Type B pancreatic cell (in vitro differentiated cells): ENCODE data around the gene ARHGEF17. TPM values are rescaled to one million over a fixed set of nuclear protein-coding genes. Genes with fewer than 3 reads are reported as not detected.

ENCODE experiments used
- DNase-seq: peaks from one replicate; pipeline ENCODE4 v3.0.0; 2021; ENCODE audit warnings: mixed read lengths; ENCODE audit not compliant: unreplicated experiment; ENCODE audit errors: extremely low spot score
- H3K27ac Mint-ChIP-seq: 2 replicates; pipeline ENCODE4 v1.8.0; 2021; ENCODE audit warnings: mild to moderate bottlenecking, mixed read lengths
- H3K27me3 Mint-ChIP-seq: 2 replicates; pipeline ENCODE4 v1.8.0; 2021; ENCODE audit warnings: mixed read lengths
- H3K36me3 Mint-ChIP-seq: 2 replicates; pipeline ENCODE4 v1.8.0; 2021; ENCODE audit warnings: mixed read lengths
- H3K4me1 Mint-ChIP-seq: one replicate; pipeline ENCODE4 v1.8.0; 2021; ENCODE audit warnings: mixed read lengths; ENCODE audit not compliant: unreplicated experiment
- H3K4me3 Mint-ChIP-seq: 2 replicates; pipeline ENCODE4 v1.8.0; 2021; ENCODE audit warnings: mild to moderate bottlenecking, mixed read lengths
- H3K9me3 Mint-ChIP-seq: 2 replicates; pipeline ENCODE4 v1.8.0; 2021; ENCODE audit warnings: mixed read lengths
- total RNA-seq: library from RNA; stranded (reverse); gene quantifications from 2 replicates; pipeline ENCODE4 v1.2.1, GENCODE V29; 2021; ENCODE audit warnings: low replicate concordance
- TF ChIP-seq, protein P1 (sequence below): fragments of 200-600 bp; sonication (generic); conservative IDR thresholded peaks from 2 replicates; pipeline ENCODE4 v1.5.0; 2021; ENCODE audit warnings: antibody characterized with exemption, mild to moderate bottlenecking

Gene ARHGEF17
- total RNA-seq, 1 donor from 2014 or later: 69.7 TPM

DNA sequence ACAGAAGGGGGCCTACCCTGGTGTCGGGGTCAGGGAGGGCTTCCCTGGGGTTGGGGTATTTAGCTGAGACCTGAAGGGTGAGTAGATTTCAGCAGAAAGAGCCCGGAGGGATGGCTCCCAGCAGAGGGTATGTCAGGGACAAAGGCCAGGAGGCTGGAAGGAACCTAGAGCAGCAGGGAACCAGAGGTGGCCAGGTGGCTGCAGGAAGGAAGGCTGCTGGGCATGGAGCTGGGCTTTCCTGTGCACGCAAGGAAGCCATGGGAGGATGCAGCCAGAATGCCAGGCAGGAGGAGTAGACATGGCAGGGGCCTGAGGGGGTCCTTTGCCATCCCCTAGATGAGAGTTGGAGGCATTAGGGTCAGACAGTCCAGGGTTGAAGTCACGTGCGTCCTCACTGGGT, 40.8 kb downstream of the ARHGEF17 start:
- Mint-ChIP-seq H3K36me3 (no peaks in the 10 kb centered on the region), H3K4me3 (no peak overlapping the region), H3K4me1 (peaks cover 27% of the 10 kb centered on the region), H3K27me3 (no peaks in the 10 kb centered on the region), H3K9me3 (no peaks in the 10 kb centered on the region), H3K27ac (no peak overlapping the region)
- no peak for DNase-seq
- TF ChIP-seq, protein P1, sequence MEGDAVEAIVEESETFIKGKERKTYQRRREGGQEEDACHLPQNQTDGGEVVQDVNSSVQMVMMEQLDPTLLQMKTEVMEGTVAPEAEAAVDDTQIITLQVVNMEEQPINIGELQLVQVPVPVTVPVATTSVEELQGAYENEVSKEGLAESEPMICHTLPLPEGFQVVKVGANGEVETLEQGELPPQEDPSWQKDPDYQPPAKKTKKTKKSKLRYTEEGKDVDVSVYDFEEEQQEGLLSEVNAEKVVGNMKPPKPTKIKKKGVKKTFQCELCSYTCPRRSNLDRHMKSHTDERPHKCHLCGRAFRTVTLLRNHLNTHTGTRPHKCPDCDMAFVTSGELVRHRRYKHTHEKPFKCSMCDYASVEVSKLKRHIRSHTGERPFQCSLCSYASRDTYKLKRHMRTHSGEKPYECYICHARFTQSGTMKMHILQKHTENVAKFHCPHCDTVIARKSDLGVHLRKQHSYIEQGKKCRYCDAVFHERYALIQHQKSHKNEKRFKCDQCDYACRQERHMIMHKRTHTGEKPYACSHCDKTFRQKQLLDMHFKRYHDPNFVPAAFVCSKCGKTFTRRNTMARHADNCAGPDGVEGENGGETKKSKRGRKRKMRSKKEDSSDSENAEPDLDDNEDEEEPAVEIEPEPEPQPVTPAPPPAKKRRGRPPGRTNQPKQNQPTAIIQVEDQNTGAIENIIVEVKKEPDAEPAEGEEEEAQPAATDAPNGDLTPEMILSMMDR: no peak

DNA sequence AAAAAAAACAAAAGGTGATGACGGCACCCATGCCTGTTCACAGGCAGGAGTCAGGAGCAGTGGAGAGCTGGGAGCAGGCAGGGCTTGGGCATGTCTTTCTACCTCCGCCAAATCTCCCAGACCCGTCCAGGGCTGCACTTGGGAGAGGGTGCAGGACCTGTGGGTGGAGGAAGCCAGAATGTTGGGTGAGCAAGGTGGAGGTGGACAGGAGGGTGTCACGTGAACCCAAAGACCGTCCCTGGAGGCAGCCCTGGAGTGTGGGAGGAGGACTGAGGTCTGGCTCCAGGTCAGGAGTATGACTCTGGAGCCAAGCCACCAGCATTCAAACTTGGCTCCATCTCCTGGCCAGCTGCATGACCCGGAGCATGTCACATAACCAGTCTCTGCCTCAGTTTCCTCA, 41.6 kb downstream of the ARHGEF17 start:
- DNase-seq: no peak
- no peaks in the 10 kb centered on the region for H3K27me3 Mint-ChIP-seq
- H3K36me3 Mint-ChIP-seq: no peaks in the 10 kb centered on the region
- H3K4me1 Mint-ChIP-seq: peaks cover 27% of the 10 kb centered on the region
- TF ChIP-seq, protein P1: no peak
- H3K4me3 Mint-ChIP-seq: no peak overlapping the region
- H3K9me3 Mint-ChIP-seq: no peaks in the 10 kb centered on the region
- H3K27ac Mint-ChIP-seq: no peak overlapping the region

- peak overlapping the region; percentile 38 for H3K27ac Mint-ChIP-seq
- peaks cover 27% of the 10 kb centered on the region for H3K4me1 Mint-ChIP-seq
- H3K36me3 Mint-ChIP-seq: peaks cover 5% of the 10 kb centered on the region
- no peaks in the 10 kb centered on the region for H3K27me3 Mint-ChIP-seq
- no peak overlapping the region for H3K4me3 Mint-ChIP-seq
- no peaks in the 10 kb centered on the region for H3K9me3 Mint-ChIP-seq
- no peak for DNase-seq
- TF ChIP-seq, protein P1: peak; percentile 99
Observed at GRCh38 chr11:73350908-73351636, 43.0 kb downstream of the ARHGEF17 start.

DNA sequence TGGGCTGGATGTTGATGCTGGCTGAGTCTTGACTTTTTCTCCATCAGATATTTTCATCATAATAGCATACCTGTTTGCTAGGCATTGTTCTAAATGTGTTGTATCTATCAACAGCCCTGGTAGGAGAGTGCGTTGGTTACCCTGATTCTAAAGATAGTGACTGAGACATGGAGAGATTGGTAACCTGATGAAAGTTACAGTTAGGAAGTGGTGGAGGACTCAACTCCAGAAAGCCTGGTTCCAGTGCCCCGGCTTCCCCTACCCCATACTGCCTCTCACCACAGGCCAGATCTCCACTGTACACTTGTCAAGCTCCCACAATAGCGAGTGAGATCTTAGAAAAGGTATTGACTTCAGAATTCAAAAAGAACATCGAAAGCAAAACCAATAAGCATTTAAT, 45.3 kb downstream of the ARHGEF17 start:
- Mint-ChIP-seq H3K4me1 (peaks cover 10% of the 10 kb centered on the region), H3K36me3 (peaks cover 5% of the 10 kb centered on the region), H3K4me3 (no peak overlapping the region), H3K27me3 (no peaks in the 10 kb centered on the region), H3K9me3 (no peaks in the 10 kb centered on the region), H3K27ac (no peak overlapping the region)
- DNase-seq: no peak
- TF ChIP-seq, protein P1: no peak

DNA sequence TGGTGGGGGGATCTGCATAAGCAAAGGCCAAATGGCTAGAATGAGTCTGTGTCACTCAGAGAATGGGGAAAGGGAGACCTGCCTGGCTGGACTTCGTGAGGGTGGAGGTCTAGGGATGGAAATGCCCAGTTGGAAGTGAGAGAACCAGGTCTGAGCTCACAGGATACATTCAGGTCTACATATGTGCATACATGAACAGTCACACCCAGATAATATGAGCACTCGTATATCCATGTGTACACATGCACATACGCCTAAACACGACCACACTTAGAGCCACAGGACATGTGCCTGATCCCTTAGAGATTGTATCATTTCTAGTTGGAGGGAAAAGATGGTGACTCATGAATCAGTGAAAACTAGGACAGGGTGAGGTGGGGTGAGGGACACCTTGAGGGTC, 47.0 kb downstream of the ARHGEF17 start:
- Mint-ChIP-seq H3K9me3 (no peaks in the 10 kb centered on the region), H3K4me3 (no peak overlapping the region), H3K27me3 (no peaks in the 10 kb centered on the region), H3K4me1 (peaks cover 10% of the 10 kb centered on the region), H3K36me3 (peaks cover 5% of the 10 kb centered on the region), H3K27ac (peak overlapping the region; percentile 21)
- DNase-seq: no peak
- TF ChIP-seq, protein P1: no peak
